IMR-90 (cell line): ENCODE results near the gene PPP6R1. TPM values are rescaled to one million over a fixed set of nuclear protein-coding genes. Genes with fewer than 3 reads are reported as not detected.

ENCODE experiments used
- ATAC-seq: fragments of 200-7000 bp; cut with Tn5 transposase; 2 replicates; pipeline ENCODE4 v1.9.1; 2020; ENCODE audit warnings: low read depth, mild to moderate bottlenecking, moderate library complexity
- BruUV-seq: library from RNA; stranded (reverse); fragments of 400-500 nt; replicated peaks from 2 replicates; lab custom pipeline; 2021; lab: Mats Ljungman, UMichigan
- CTCF ChIA-PET: fragments of 300-600 bp; formaldehyde crosslinking; extraction: SDS; loops from one replicate; lab custom pipeline; 2021; ENCODE audit warnings: antibody characterized with exemption; lab: Yijun Ruan, JAX
- POLR2A ChIA-PET: fragments of 300-600 bp; sonication (Branson Sonifier 250); formaldehyde crosslinking; loops from one replicate; lab custom pipeline; 2022; ENCODE audit warnings: antibody characterized with exemption; ENCODE audit not compliant: unreplicated experiment; lab: Charles Lee
- DNase-seq: peaks from one replicate; pipeline ENCODE4 v3.0.0; 2013
- H2AFZ ChIP-seq: replicated peaks from 2 replicates; pipeline ENCODE3; 2013; ENCODE audit warnings: low read length, mild to moderate bottlenecking; ENCODE audit not compliant: poor library complexity
- H2AK5ac ChIP-seq: 2 replicates; pipeline ENCODE4 v1.6.1; 2013; ENCODE audit warnings: low read depth, low read length, inconsistent platforms
- H2AK9ac ChIP-seq: replicated peaks from 2 replicates; pipeline ENCODE3; 2013; ENCODE audit warnings: mild to moderate bottlenecking, low read depth, low read length, moderate library complexity; ENCODE audit not compliant: poor library complexity
- H2BK120ac ChIP-seq: 2 replicates; pipeline ENCODE4 v1.6.1; 2013; ENCODE audit warnings: low read depth, low read length, inconsistent platforms
- H2BK15ac ChIP-seq: 3 replicates; pipeline ENCODE4 v1.6.1; 2013; ENCODE audit warnings: low read depth, low read length, inconsistent platforms
- H2BK20ac ChIP-seq: 2 replicates; pipeline ENCODE4 v1.6.1; 2013; ENCODE audit warnings: low read depth, mild to moderate bottlenecking, inconsistent platforms, low read length, moderate library complexity
- H2BK5ac ChIP-seq: 2 replicates; pipeline ENCODE4 v1.6.1; 2013; ENCODE audit warnings: mild to moderate bottlenecking, low read depth, low read length, inconsistent platforms; ENCODE audit not compliant: poor library complexity, severe bottlenecking
- H3K14ac ChIP-seq: replicated peaks from 2 replicates; pipeline ENCODE4 v1.6.1; 2013; ENCODE audit warnings: low read depth, low read length, inconsistent platforms
- H3K18ac ChIP-seq: 2 replicates; pipeline ENCODE4 v1.6.1; 2013; ENCODE audit warnings: low read depth, low read length, control low read depth
- H3K23ac ChIP-seq: 2 replicates; pipeline ENCODE4 v1.6.1; 2013; ENCODE audit warnings: low read depth, low read length, inconsistent platforms
- H3K27ac ChIP-seq: 2 replicates; pipeline ENCODE4 v1.5.1; 2013; ENCODE audit warnings: mild to moderate bottlenecking, control low read depth, low read length; ENCODE audit not compliant: insufficient read depth
- H3K27me3 ChIP-seq: 2 replicates; pipeline ENCODE4 v1.6.1; 2013; ENCODE audit warnings: low read length; ENCODE audit not compliant: control insufficient read depth, insufficient read depth
- H3K36me3 ChIP-seq: 2 replicates; pipeline ENCODE4 v1.6.1; 2013; ENCODE audit warnings: low read length, mixed read lengths; ENCODE audit not compliant: control insufficient read depth, insufficient read depth
- H3K4ac ChIP-seq: 2 replicates; pipeline ENCODE4 v1.6.1; 2013; ENCODE audit warnings: low read depth, low read length, inconsistent platforms
- H3K4me1 ChIP-seq: 2 replicates; pipeline ENCODE4 v1.6.1; 2013; ENCODE audit warnings: low read length, mixed read lengths; ENCODE audit not compliant: control insufficient read depth, insufficient read depth
- H3K4me2 ChIP-seq: 2 replicates; pipeline ENCODE4 v1.6.1; 2013; ENCODE audit warnings: low read depth, mild to moderate bottlenecking, control low read depth, low read length, moderate library complexity
- H3K4me3 ChIP-seq: 2 replicates; pipeline ENCODE4 v1.5.1; 2013; ENCODE audit warnings: low read depth, mild to moderate bottlenecking, control low read depth, low read length, moderate library complexity; ENCODE audit not compliant: insufficient read depth
- H3K56ac ChIP-seq: 2 replicates; pipeline ENCODE4 v1.6.1; 2013; ENCODE audit warnings: low read length, inconsistent platforms; ENCODE audit not compliant: insufficient read depth; ENCODE audit errors: extremely low read depth
- H3K79me1 ChIP-seq, 2 experiments: 2 replicates each; pipeline ENCODE4 v1.6.1; 2013; ENCODE audit warnings: low read length in 2 of 2, inconsistent platforms in 1 of 2, low read depth in 1 of 2
- H3K9ac ChIP-seq: 2 replicates; pipeline ENCODE4 v1.6.1; 2013; ENCODE audit warnings: low read depth, low read length, control low read depth
- H3K9me1 ChIP-seq: 2 replicates; pipeline ENCODE4 v1.6.1; 2013; ENCODE audit warnings: low read length, inconsistent platforms; ENCODE audit not compliant: insufficient read depth
- H3K9me3 ChIP-seq: 2 replicates; pipeline ENCODE4 v1.6.1; 2013; ENCODE audit warnings: low read length; ENCODE audit not compliant: control insufficient read depth, insufficient read depth
- H4K20me1 ChIP-seq: 2 replicates; pipeline ENCODE4 v1.6.1; 2013; ENCODE audit warnings: low read length, inconsistent platforms; ENCODE audit not compliant: insufficient read depth
- H4K5ac ChIP-seq: 2 replicates; pipeline ENCODE4 v1.6.1; 2013; ENCODE audit warnings: mild to moderate bottlenecking, low read depth, low read length, control low read depth
- H4K8ac ChIP-seq, 2 experiments: 2 replicates each; pipeline ENCODE4 v1.6.1; 2013; ENCODE audit warnings: low read depth in 2 of 2, low read length in 2 of 2, control low read depth in 1 of 2, inconsistent platforms in 1 of 2
- H4K91ac ChIP-seq: 2 replicates; pipeline ENCODE4 v1.6.1; 2013; ENCODE audit warnings: low read depth, low read length, inconsistent platforms; ENCODE audit not compliant: insufficient read depth
- BHLHE40 ChIP-seq: fragments of 150-350 bp; IDR thresholded peaks from 2 replicates; pipeline ENCODE4 v1.6.1; 2016; ENCODE audit warnings: mild to moderate bottlenecking, low read depth, low read length
- CEBPB ChIP-seq: IDR thresholded peaks from 2 replicates; pipeline ENCODE4 v1.6.1; 2012; ENCODE audit warnings: low read depth, low read length, improper control_type of control experiment
- CHD1 ChIP-seq: IDR thresholded peaks from 2 replicates; pipeline ENCODE4 v1.6.1; 2012; ENCODE audit warnings: low read depth, low read length, improper control_type of control experiment
- MAZ ChIP-seq: IDR thresholded peaks from 2 replicates; pipeline ENCODE4 v1.6.1; 2012; ENCODE audit warnings: low read depth, mild to moderate bottlenecking, low read length, improper control_type of control experiment, moderate library complexity, borderline replicate concordance
- MXI1 ChIP-seq: IDR thresholded peaks from 2 replicates; pipeline ENCODE4 v1.6.1; 2012; ENCODE audit warnings: low read depth, mild to moderate bottlenecking, low read length, moderate library complexity, borderline replicate concordance
- POLR2A ChIP-seq: IDR thresholded peaks from 2 replicates; pipeline ENCODE4 v1.6.1; 2012; ENCODE audit warnings: mild to moderate bottlenecking, low read depth, low read length
- RFX5 ChIP-seq: IDR thresholded peaks from 2 replicates; pipeline ENCODE4 v1.8.0; 2012; ENCODE audit warnings: low read depth, mild to moderate bottlenecking, low read length, moderate library complexity
- SMC3 ChIP-seq: fragments of 150-350 bp; IDR thresholded peaks from 2 replicates; pipeline ENCODE4 v1.6.1; 2016; ENCODE audit warnings: low read depth, mild to moderate bottlenecking, antibody characterized with exemption, low read length, moderate library complexity
- WGBS, 2 experiments: methylation state at CpG; one replicate each; pipeline versions ENCODE4 v1.1.5 to v1.1.7; 2013; ENCODE audit warnings: missing lambda C conversion rate in 2 of 2; ENCODE audit not compliant: insufficient read length in 1 of 2; ENCODE audit errors: extremely low coverage in 2 of 2; 5-methylcytosine and 5-hydroxymethylcytosine counted together
- dilution Hi-C: fragments of 300-500 bp; cut with HindIII; formaldehyde crosslinking; loops from one replicate; pipeline ENCODE4 v1.14.3; 2018; ENCODE audit warnings: low sequenced_read_pairs; ENCODE audit not compliant: unreplicated experiment
- in situ Hi-C: fragments of 300-500 bp; cut with MboI; formaldehyde crosslinking; loops from 3 replicates; pipeline ENCODE4 v1.14.3; 2019; ENCODE audit warnings: low sequenced_read_pairs, inconsistent platforms, mixed read lengths
- intact Hi-C: fragments of 100-400 bp; cut with micrococcal nuclease; formaldehyde crosslinking; loops from 2 replicates; pipeline ENCODE4 v1.10.0; 2022
- polyA plus RNA-seq, 3 experiments: library from polyadenylated mRNA; depleted of rRNA; stranded (reverse); fragments of >200 nt; gene quantifications; 2 replicates each; pipeline ENCODE4 v1.2.3, GENCODE V29; 2012; ENCODE audit warnings: low replicate concordance in 1 of 3
- total RNA-seq: library from RNA; depleted of rRNA; stranded (reverse); fragments of >200 nt; gene quantifications from 2 replicates; pipeline ENCODE4 v1.2.3, GENCODE V29; 2012
- TF ChIP-seq, protein P1 (sequence below): fragments of 150-350 bp; IDR thresholded peaks from 2 replicates; pipeline ENCODE4 v1.6.1; 2016; ENCODE audit warnings: low read depth, mild to moderate bottlenecking, low read length, moderate library complexity, borderline replicate concordance

The PPP6R1 gene
- total and polyA plus RNA-seq, 2 of the 4 experiments (the other 2 are of a cell fraction), result 19.9 to 50.2 TPM

DNA sequence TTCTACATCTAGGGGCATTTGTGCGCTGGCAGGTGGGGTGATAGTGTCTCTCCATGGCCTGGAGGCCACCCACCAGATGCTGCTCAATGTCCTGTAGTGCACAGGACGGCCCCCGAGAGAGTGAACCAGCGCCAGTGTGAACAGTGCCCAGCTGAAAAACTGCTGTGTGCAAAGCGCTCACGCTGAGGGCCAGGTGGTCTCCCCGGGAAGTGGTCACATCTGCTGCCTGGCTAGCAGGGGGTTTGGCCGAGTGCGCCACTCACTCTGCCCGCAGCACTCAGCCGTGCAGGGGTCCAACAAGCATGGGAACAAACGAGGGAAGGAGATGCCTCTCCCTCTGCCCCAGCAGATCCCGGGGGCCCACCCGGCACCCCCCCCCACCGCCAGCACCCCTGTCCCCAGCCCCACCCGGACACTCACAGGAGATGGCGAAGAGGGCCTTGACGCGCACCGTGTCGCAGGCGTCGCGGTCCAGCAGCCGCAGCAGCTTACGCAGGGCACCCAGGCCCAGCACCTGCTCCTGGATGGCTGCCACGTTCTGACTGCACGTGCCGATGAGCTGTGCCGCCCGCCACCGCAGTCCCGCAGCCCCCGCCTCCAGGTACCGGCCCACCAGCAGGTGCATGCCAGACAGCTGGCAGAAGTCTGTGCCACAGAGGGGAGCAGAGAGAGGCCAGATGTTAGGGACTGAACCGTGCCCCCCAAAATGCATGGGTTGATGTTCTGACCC is 15.3 kb upstream of the PPP6R1 start:
- POLR2A ChIA-PET, result no interaction called here
- Histone ChIP-seq H3K27ac (no peak overlapping the region), H3K36me3 (peaks cover 39% of the 10 kb centered on the region), H2AK9ac (no peak overlapping the region), H4K8ac (no peak overlapping the region), H3K4me2 (no peak overlapping the region), H2BK120ac (no peak overlapping the region), H2BK5ac (no peak overlapping the region), H4K5ac (no peak overlapping the region), H2BK15ac (no peak overlapping the region), H3K9me3 (no peaks in the 10 kb centered on the region), H3K79me1 (peaks cover 5 to 22% of the 10 kb centered on the region in 2 experiments), H3K9me1 (peaks cover 9% of the 10 kb centered on the region; the same call in 1 of the 2 replicates), H4K20me1 (peaks cover 7% of the 10 kb centered on the region; the same call in 1 of the 2 replicates), H2AFZ (no peak overlapping the region), H3K18ac (no peak overlapping the region), H3K4me3 (no peak overlapping the region), H3K9ac (no peak overlapping the region), H2AK5ac (no peak overlapping the region), H3K27me3 (no peaks in the 10 kb centered on the region), H3K23ac (no peak overlapping the region), H3K4ac (no peak overlapping the region), H3K14ac (no peak overlapping the region), H3K56ac (no peak overlapping the region), H4K91ac (no peak overlapping the region), H2BK20ac (no peak overlapping the region), H3K4me1 (peaks cover 2% of the 10 kb centered on the region; the same call in 1 of the 2 replicates)
- no peak for ATAC-seq
- intact Hi-C loops, result no loop called here
- no peak for DNase-seq
- TF ChIP-seq, protein P1, sequence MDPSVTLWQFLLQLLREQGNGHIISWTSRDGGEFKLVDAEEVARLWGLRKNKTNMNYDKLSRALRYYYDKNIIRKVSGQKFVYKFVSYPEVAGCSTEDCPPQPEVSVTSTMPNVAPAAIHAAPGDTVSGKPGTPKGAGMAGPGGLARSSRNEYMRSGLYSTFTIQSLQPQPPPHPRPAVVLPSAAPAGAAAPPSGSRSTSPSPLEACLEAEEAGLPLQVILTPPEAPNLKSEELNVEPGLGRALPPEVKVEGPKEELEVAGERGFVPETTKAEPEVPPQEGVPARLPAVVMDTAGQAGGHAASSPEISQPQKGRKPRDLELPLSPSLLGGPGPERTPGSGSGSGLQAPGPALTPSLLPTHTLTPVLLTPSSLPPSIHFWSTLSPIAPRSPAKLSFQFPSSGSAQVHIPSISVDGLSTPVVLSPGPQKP, result no peak
- TF ChIP-seq MXI1 (no peak), SMC3 (no peak), POLR2A (no peak), MAZ (no peak), CEBPB (no peak), RFX5 (no peak), BHLHE40 (no peak), CHD1 (no peak)
- WGBS, 2 experiments, result 100% methylated on average over 12 of the region's 36 CpGs; no CpG with 5 or more reads in 1 of the 2 experiments
- in situ Hi-C loops, result no loop called here
- CTCF ChIA-PET, result no interaction called here
- dilution Hi-C loops, result no loop called here
- no TSS peak for BruUV-seq
